ENCODE results near the gene SCYL1.
"Not testable (repeated sequence)": the region's sequence is repeated elsewhere in the genome, so short reads cannot be mapped to it uniquely, and the experiment has no call there.

Gene SCYL1

GRCh38 chr11:65504674-65505465 is 20.0 kb upstream of the SCYL1 start:
- no peak for DNase-seq (ENCODE audit: extremely low read depth in 1 of 2, low read depth in 1 of 2)

- DNase-seq (ENCODE audit: extremely low read depth in 1 of 2, low read depth in 1 of 2) = no peak
Measured at GRCh38 chr11:65505466-65506289, 19.2 kb upstream of the SCYL1 start.

GRCh38 chr11:65506290-65506771 is 18.6 kb upstream of the SCYL1 start:
- no peak for DNase-seq (ENCODE audit: extremely low read depth in 1 of 2, low read depth in 1 of 2)

- DNase-seq (ENCODE audit: extremely low read depth in 1 of 2, low read depth in 1 of 2) = no peak
Measured at GRCh38 chr11:65506772-65507505, 17.9 kb upstream of the SCYL1 start.

GRCh38 chr11:65512311-65512710 is 12.6 kb upstream of the SCYL1 start:
- DNase-seq (ENCODE audit: extremely low read depth in 1 of 2, low read depth in 1 of 2) = not testable (repeated sequence)

GRCh38 chr11:65516135-65516968 is 8.5 kb upstream of the SCYL1 start:
- no peak for DNase-seq (ENCODE audit: extremely low read depth in 1 of 2, low read depth in 1 of 2)

- DNase-seq (ENCODE audit: extremely low read depth in 1 of 2, low read depth in 1 of 2) = not testable (repeated sequence)
Measured at GRCh38 chr11:65518941-65519549, 5.8 kb upstream of the SCYL1 start.

- not testable (repeated sequence) for DNase-seq (ENCODE audit: extremely low read depth in 1 of 2, low read depth in 1 of 2)
Measured at GRCh38 chr11:65521777-65522521, 2.9 kb upstream of the SCYL1 start.

- DNase-seq (ENCODE audit: extremely low read depth in 1 of 2, low read depth in 1 of 2) = not testable (repeated sequence)
Measured at GRCh38 chr11:65522718-65523630, 1.9 kb upstream of the SCYL1 start.

- not testable (repeated sequence) for DNase-seq (ENCODE audit: extremely low read depth in 1 of 2, low read depth in 1 of 2)
Measured at GRCh38 chr11:65523631-65523968, 1.3 kb upstream of the SCYL1 start.

GRCh38 chr11:65524014-65524740 is 706 bp upstream of the SCYL1 start:
- DNase-seq (ENCODE audit: extremely low read depth in 1 of 2, low read depth in 1 of 2) = no peak

- no peak for DNase-seq (ENCODE audit: extremely low read depth in 1 of 2, low read depth in 1 of 2)
Measured at GRCh38 chr11:65525546-65526480, 930 bp downstream of the SCYL1 start.

- DNase-seq (ENCODE audit: extremely low read depth in 1 of 2, low read depth in 1 of 2) = no peak
Measured at GRCh38 chr11:65526744-65527143, 1.9 kb downstream of the SCYL1 start.

- no peak for DNase-seq (ENCODE audit: extremely low read depth in 1 of 2, low read depth in 1 of 2)
Measured at GRCh38 chr11:65528819-65529350, 4.0 kb downstream of the SCYL1 start.

- DNase-seq (ENCODE audit: extremely low read depth in 1 of 2, low read depth in 1 of 2) = no peak
Measured at GRCh38 chr11:65529475-65530156, 4.7 kb downstream of the SCYL1 start.

- no peak for DNase-seq (ENCODE audit: extremely low read depth in 1 of 2, low read depth in 1 of 2)
Measured at GRCh38 chr11:65530157-65530496, 5.2 kb downstream of the SCYL1 start.
